Stimulated activated CD4-positive, alpha-beta T cell treated with anti-CD3 and anti-CD28 coated beads, Interleukin-4, amount 100 ng/mL, for 4 hours (primary cell): ENCODE results near the gene RING1.
A peak's percentile ranks its signal among the peaks of the same experiment; 100 is the strongest.

Source experiments
- DNase-seq, 2 experiments: peaks; one replicate each; pipeline ENCODE4 v3.0.0-alpha.2; 2020

RING1 gene

DNA sequence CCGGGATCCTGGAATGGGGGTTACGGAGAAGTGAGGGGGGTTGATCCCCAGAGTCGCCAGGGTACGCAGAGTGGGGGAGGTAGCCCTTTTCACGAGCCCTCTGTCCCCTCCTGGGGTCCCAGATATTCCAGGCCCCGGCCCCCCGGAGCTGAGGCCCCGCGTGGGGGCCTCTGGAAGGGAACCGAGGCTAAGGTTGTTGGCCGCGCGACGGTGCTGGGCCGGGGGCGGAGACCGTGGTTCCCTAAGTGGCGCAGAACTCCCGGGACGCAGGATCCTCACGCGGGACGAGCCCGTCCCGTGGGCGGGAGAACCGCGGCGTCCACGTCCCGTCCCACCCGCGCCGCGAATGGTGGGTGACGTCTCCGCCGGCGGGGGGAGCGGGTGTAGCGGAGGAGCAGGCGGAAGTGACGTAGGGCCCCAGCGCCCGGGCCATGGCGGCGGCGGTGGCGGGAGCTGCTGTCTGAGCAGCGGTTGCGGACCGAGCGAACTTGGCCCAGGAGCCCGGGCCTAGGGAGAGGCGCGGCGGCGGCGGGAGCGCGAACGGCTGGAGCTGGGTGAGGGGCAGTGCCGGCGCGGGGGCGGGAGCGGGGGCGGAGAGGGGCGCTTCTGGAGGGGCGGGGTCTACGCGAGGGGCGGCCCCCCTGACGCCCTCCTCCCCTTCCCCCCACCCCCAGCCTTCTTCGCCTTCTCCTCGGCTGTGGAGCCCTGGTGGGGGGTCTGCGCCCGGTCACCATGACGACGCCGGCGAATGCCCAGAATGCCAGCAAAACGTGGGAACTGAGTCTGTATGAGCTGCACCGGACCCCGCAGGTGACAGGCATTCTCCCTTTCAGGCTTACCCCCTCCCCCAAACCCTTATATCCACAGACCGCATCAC, at the start of gene RING1:
Gene RING1, plus strand, starts transcription at position 410 of the 877 bp plus-strand sequence. Its CDS starts 323 bp downstream, at position 733.
- peak; percentile 86 to 88 for DNase-seq

- DNase-seq: no peak
Observed at GRCh38 chr6:33160096-33160495, 48.2 kb upstream of the RING1 start.

- no peak for DNase-seq
Observed at GRCh38 chr6:33160728-33161344, 47.5 kb upstream of the RING1 start.

- peak; percentile 73 to 82 for DNase-seq
Observed at GRCh38 chr6:33161354-33162331, 46.7 kb upstream of the RING1 start.

- DNase-seq: no peak
Observed at GRCh38 chr6:33163540-33163939, 44.8 kb upstream of the RING1 start.

DNA sequence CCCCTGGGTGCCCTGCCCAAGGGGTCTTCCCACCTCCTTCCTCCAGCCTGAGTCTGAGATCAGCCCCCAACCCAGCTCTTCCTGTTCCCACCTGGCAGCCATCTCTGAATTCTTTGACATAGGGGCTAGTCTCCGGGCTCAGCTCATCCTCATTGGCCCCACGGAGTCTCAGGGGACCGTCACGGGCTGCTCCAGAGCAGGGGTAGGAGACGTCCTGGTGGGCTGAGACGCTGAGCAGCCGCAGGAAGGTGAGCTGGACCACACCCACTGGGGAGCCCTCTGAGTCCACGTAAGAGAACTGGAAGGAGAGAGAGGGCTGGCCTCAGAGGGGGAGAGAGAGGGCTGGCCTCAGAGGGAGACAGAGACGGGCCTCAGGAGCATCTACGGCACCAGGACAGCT, 44.1 kb upstream of the RING1 start:
- no peak for DNase-seq

DNA sequence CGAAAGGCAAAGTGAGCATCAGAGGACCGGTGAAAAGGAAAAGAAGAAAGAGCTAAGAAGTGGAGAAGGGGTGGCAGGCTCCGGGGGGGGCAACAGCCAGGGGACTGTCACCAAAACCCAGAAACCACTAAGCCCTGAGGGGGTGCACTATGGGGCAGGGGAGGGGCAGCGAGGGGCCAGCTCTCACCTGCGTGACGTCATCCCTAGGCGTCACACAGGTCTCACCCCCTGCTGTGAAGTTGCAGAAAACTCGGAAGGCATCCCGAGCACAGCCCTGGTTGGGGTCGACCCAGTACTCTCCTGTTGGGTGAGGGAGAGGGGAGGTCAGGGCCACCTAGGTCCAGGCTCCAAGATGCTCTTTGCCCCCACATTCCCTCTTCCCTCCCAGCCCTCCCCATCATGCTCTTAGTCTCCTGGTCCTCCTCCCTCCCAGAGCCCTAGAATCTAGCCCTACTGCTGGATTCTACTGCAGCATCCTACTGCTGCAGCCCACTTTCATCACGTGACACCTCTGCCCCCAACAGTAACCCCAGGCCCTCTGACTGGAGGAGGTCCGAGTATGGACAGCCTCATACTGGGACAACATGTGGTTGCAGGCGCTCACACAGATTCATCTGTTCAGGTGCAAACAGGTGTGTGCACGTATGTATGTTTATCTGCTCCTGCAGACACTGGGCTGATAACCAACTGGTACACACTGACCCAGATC, 43.5 kb upstream of the RING1 start:
- DNase-seq: no peak

GRCh38 chr6:33165581-33166258, 42.6 kb upstream of the RING1 start:
- no peak for DNase-seq

GRCh38 chr6:33166363-33166762, 41.9 kb upstream of the RING1 start:
- DNase-seq: no peak

DNA sequence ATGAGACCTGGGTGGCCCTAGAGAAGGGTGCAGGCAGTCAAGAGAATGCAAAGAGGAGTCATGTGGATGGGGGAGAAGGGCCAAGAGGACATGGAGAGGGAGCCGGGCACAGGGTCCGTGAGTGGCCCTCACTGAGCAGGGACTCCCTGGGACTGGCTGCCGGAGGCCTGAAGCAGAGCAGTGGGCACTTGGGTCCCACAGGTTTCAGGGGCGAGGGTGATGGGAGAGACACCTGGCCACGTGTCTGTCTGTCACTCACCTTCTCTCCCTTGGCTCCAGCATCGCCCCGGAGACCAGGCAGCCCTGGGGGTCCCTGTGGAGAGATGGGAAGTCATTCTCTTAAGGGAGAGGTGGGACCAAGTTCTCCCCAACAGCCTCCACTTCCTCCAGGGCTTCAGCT, 41.5 kb upstream of the RING1 start:
- DNase-seq: no peak

GRCh38 chr6:33167374-33168283, 40.7 kb upstream of the RING1 start:
- no peak for DNase-seq

DNA sequence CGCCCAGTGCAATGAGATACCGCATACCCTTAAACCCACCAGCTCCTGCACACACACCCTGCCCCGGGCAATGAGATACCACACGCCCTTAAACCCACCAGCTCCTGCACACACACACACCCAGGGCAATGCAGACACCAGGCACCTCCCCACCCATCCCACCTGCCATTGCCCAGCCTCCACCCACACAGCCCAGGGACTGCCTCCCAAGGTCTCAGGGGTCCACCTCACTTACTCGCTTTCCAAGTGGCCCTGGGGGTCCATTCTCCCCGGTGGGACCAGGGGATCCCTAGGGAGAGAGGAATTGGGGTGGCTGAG, 40.1 kb upstream of the RING1 start:
- DNase-seq: no peak

DNA sequence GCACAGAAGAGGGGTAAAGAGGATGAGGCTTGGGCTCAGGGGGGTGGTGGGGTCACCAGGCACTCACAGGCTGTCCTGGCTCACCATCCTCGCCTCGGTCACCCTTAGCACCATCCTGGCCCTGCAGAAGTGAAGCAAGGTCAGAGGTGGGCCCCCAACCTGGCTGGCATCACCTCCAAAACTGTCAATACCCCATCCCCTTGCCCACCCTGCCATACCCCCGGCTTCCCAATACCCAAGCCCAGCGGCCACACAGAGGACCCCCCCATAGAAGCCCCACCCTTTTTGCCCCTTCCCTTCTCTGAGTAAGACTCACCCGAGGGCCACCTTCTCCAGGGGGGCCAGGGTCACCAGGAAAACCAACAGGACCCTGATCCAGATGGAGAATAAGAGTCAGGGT, 39.7 kb upstream of the RING1 start:
- DNase-seq: no peak

GRCh38 chr6:33169291-33170175, 38.8 kb upstream of the RING1 start:
- DNase-seq: no peak

- no peak for DNase-seq
Observed at GRCh38 chr6:33170176-33171015, 37.9 kb upstream of the RING1 start.

DNA sequence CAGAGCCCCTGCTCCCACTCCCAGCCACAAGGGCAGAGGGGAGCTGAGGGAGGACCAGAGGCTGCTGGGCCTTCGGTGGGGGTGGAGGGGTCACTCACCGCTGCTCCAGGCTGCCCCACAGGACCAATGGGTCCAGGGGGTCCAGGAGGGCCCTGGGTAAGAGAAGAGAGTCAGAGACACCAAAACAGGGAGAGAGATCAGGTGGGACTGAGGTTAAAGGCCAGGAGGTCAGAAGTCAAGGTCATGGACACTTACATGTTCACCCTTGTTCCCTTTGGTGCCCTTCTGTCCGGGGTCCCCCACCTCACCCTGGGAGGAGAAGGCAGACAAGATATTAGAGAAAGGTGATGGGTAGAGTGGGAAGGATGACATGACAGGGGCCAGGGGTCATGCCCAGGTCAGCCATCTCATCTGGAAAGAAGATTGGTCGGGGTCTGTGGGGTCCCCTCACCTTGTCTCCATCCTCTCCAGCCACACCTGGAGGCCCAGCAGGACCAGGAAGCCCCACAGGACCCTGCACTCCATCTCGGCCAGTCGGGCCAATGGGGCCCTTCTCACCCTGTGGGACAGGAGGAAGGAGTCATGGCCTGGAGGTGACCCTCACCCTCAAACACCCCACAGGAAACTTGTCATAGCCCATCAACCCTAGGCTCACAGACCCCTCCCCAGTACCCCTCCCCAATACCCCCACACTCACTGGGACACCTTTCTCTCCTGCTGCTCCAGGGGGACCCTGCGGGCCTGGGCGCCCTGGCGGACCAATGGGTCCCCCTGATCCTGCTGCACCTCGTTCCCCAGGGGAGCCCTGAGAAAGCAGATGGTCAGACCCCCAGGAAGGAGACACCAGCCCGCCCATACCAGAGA, 37.1 kb upstream of the RING1 start:
- DNase-seq: no peak

DNA sequence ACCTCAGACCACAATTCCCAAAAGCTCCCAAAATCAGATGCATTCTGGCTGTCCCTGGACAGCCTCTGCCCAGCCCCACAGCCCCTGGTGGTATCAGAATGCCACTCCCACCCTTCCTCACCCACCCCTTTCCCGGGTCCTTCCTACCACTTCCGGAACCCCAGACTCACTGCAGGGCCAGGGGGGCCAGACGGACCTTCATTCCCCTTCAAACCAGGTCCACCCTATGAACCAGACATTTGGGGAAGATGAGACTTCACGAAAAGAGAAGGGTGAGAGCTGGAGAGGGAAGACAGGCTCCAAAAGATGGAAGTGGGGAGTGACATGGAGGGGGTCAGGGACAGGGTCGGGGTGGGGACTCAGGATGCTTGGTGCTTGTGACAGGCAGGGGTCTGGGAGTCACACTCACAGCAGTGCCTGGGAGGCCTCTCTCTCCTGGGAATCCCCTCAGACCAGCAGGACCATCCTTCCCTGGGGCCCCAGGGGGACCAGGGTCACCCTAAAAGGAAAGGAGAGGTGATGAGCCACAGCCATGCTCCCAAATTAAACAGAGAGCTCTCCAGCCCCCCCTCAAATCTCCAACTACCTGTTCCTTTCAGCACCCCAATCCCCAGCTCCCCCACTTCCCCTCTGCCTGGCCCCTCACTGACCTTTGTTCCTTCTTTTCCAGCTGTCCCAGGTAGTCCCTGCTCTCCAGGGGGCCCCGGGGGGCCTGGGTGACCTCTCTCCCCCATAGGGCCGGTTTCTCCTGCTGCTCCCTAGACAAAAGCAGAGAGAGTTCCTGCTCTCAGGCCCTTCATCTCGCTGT, 36.2 kb upstream of the RING1 start:
- DNase-seq: no peak
